WTC11 (cell line): ENCODE data around the gene RIC8B.

ENCODE experiments used
- ESRRA ChIP-seq: sonication (generic); formaldehyde crosslinking; IDR thresholded peaks from 2 replicates; pipeline ENCODE4 v1.8.1; 2022; ENCODE audit warnings: mild to moderate bottlenecking, missing genetic modification reagents, borderline replicate concordance
- STAT6 ChIP-seq: sonication (generic); formaldehyde crosslinking; conservative IDR thresholded peaks from 2 replicates; pipeline ENCODE4 v1.8.1; 2023; ENCODE audit warnings: mild to moderate bottlenecking, low read depth, missing genetic modification reagents, moderate library complexity
- TF ChIP-seq, protein P1 (sequence below): sonication (generic); formaldehyde crosslinking; conservative IDR thresholded peaks from 2 replicates; pipeline ENCODE4 v1.8.1; 2022; ENCODE audit warnings: mild to moderate bottlenecking, missing genetic modification reagents

DNA sequence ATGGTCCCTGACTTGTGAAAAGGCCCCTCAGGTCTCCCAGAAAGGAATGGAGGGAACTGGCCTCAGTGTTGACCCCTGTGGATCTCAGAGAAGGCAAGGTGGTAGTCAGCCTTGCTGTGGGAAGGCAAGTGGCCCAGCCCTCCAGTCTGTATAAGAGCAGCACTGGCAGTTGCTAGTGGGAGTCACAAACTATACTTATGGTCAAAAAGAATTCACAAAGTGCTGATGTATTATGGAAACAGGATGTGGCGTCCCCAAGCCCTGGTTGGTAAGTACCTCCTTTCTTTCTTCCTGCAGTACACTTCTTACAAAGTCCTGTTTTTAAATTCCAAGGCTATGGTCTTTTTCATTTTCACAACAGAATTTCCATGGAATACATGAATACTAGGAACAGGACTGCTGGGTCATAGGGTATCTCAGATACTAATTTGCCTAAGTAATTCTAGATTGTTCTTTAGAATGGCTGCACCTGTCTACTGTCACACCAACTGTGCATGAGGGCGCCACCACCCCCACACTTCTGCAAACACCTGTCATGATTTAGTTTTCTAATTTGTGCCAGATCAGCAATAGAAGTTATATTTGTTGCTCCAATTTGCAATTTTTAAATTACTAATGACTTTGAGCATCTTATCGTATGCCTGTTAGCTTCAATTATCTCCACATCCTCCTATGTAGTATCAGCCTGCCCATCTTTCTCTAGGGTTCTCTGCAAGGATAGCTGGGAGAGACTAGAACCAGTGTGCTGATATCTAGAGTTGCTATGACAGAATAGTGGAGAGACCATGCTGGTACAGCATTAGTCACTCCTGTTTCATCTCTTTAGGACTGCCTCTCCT is 140.5 kb downstream of the RIC8B start:
- TF ChIP-seq ESRRA (CRISPR knock-in tag) = no peak
- TF ChIP-seq, protein P1, sequence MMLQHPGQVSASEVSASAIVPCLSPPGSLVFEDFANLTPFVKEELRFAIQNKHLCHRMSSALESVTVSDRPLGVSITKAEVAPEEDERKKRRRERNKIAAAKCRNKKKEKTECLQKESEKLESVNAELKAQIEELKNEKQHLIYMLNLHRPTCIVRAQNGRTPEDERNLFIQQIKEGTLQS (CRISPR knock-in tag) = no peak
- TF ChIP-seq STAT6 (CRISPR knock-in tag) = no peak
